Left ventricle myocardium inferior (tissue), 1 donor: ENCODE measurements around the gene NLGN1. TPM values are rescaled to one million over a fixed set of nuclear protein-coding genes. Genes with fewer than 3 reads are reported as not detected.

ENCODE experiments used
- DNase-seq: peaks from one replicate; pipeline ENCODE4 v3.0.0-alpha.2; 2020
- H3K27ac ChIP-seq: fragments of 200-600 bp; replicated peaks from 2 replicates; pipeline ENCODE4 v1.8.0; 2021
- H3K27me3 ChIP-seq: fragments of 200-600 bp; 2 replicates; pipeline ENCODE4 v1.8.0; 2021; ENCODE audit warnings: low read depth
- H3K36me3 ChIP-seq: fragments of 200-600 bp; 2 replicates; pipeline ENCODE4 v1.8.0; 2021
- H3K4me1 ChIP-seq: fragments of 200-600 bp; 2 replicates; pipeline ENCODE4 v1.8.0; 2021
- H3K4me3 ChIP-seq: fragments of 200-600 bp; 2 replicates; pipeline ENCODE4 v1.8.0; 2021; ENCODE audit warnings: mild to moderate bottlenecking, moderate library complexity
- H3K9me3 ChIP-seq: fragments of 200-600 bp; replicated peaks from 2 replicates; pipeline ENCODE4 v1.8.0; 2021
- intact Hi-C: fragments of 100-400 bp; cut with micrococcal nuclease; formaldehyde crosslinking; loops from one replicate; pipeline ENCODE4 v1.11.0; 2022
- total RNA-seq: library from RNA; stranded (reverse); fragmentation: NEBNext Ultra II Directional; extraction: Animal tissue kit (Norgen Biotek cat#: 25700); gene quantifications from one replicate; pipeline ENCODE4 v1.2.1, GENCODE V29; 2021
- TF ChIP-seq, protein P1 (sequence below): fragments of 200-600 bp; IDR thresholded peaks from 2 replicates; pipeline ENCODE4 v1.8.0; 2021; ENCODE audit warnings: antibody characterized with exemption, mild to moderate bottlenecking, borderline replicate concordance
- donor health status: DM: no; HTN: yes; CAD: no; lungs with severe emphysema.

The NLGN1 gene
- total RNA-seq, 1 donor from 2014 or later: 13.7 TPM

DNA sequence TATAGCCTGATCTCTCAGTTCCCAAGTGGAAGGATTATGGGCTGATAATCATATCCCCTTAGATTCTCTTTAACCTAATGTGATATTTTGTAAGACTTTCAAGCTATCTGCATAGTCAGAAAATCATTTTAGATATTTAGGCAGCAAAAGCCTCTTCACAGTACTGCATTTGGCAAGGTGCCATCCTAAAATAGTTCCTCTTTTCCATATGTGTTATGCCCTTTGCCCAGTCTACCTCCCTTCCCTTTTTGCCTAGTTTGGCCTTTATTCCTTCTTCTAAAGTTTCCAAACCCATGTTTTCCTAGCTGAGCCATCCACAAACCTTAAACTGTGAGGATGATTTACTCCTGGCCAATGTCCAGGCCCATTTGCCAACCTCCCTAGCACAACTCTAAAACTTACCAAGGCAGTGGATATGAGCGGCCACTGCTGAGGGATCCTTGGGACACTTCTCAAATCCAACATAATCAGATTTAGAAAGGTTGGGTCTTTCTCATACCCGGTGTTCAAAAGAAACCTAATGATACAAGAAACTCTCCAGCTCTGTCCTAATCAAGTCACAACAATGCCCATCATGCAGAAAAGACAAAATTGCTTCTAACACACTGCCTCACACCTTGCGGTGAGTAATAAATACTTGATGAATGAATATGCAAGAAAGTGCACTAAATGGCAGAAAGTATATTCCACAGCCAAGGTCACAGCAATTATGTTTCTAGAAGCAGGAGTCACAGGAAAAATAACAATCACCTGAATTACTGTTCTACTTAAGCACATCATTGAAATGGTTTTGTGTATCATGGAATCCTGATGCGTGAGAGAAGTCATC is 493.9 kb downstream of the NLGN1 start:
- H3K4me3 ChIP-seq: no peak overlapping the region
- intact Hi-C loops: no loop called here
- H3K9me3 ChIP-seq: no peaks in the 10 kb centered on the region
- no peaks in the 10 kb centered on the region for H3K36me3 ChIP-seq
- DNase-seq: no peak
- no peaks in the 10 kb centered on the region for H3K4me1 ChIP-seq
- no peak overlapping the region for H3K27ac ChIP-seq
- no peaks in the 10 kb centered on the region for H3K27me3 ChIP-seq
- TF ChIP-seq, protein P1, sequence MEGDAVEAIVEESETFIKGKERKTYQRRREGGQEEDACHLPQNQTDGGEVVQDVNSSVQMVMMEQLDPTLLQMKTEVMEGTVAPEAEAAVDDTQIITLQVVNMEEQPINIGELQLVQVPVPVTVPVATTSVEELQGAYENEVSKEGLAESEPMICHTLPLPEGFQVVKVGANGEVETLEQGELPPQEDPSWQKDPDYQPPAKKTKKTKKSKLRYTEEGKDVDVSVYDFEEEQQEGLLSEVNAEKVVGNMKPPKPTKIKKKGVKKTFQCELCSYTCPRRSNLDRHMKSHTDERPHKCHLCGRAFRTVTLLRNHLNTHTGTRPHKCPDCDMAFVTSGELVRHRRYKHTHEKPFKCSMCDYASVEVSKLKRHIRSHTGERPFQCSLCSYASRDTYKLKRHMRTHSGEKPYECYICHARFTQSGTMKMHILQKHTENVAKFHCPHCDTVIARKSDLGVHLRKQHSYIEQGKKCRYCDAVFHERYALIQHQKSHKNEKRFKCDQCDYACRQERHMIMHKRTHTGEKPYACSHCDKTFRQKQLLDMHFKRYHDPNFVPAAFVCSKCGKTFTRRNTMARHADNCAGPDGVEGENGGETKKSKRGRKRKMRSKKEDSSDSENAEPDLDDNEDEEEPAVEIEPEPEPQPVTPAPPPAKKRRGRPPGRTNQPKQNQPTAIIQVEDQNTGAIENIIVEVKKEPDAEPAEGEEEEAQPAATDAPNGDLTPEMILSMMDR: no peak

DNA sequence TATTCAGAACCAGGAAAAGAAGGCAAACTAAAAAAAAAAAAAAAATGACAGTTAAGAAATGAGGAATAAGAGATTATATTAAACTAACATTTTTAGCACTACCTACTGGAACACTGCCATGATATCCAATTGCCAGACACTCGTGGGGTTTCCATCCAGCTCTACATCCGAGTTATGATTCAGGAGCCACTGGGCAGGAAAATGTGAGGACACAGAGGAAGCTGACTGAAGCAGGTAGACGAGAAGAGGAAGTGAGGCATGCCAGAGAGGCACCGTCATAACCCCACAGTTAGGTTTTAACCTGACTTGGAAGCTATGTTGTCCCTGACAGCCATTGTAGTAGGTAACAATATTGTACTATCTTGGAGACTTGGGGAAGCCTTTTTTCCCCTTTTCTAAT is 495.0 kb downstream of the NLGN1 start:
- Histone ChIP-seq H3K27ac (no peak overlapping the region), H3K4me3 (no peak overlapping the region), H3K27me3 (no peaks in the 10 kb centered on the region), H3K4me1 (no peaks in the 10 kb centered on the region), H3K36me3 (no peaks in the 10 kb centered on the region), H3K9me3 (no peaks in the 10 kb centered on the region)
- intact Hi-C loops: no loop called here
- TF ChIP-seq, protein P1: no peak
- no peak for DNase-seq

DNA sequence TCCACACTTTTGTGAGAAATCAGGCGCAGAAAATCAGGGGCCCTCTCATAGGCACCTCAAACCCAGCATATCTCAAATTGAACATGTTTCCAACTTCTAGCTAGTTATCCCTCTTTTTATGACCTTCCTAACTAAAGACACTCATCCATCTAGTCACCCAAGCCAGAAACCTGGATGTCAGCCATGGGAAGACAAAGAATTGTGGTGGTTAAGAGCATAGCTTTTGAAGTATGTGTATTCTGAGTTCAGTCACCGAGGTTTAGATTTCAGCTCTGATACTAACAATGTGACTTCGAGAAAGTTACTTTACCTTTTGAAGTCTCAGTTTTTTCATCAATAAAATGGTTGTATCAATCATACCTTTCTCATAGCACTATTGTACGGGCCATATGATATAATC is 495.5 kb downstream of the NLGN1 start:
- intact Hi-C loops: no loop called here
- TF ChIP-seq, protein P1: no peak
- no peaks in the 10 kb centered on the region for H3K36me3 ChIP-seq

DNA sequence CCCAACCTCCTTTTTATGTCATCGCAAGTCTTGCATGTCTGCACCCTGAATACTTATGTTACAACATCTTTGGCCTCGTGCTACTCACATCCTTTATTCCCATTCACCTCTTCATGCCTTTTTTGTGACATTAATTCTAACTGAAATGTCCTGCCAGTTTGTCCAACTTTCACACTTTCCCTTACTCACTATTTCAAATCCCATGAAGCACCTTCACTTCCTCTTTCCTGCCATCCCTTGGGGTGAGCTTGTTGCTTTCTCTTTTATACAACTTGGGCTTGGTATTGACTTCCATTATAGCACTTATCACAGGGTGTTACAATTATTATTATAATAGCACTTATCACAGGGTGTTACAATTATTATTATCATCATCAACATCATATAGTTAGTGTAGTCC is 496.3 kb downstream of the NLGN1 start:
- TF ChIP-seq, protein P1: no peak
- no peak overlapping the region for H3K27ac ChIP-seq
- H3K36me3 ChIP-seq: no peaks in the 10 kb centered on the region
- no peaks in the 10 kb centered on the region for H3K4me1 ChIP-seq
- intact Hi-C loops: no loop called here
- H3K27me3 ChIP-seq: no peaks in the 10 kb centered on the region
- no peak for DNase-seq
- H3K4me3 ChIP-seq: no peak overlapping the region
- H3K9me3 ChIP-seq: no peaks in the 10 kb centered on the region

More for the DNA sequence above, 495.5 kb downstream of the NLGN1 start:
- Histone ChIP-seq H3K27me3 (no peaks in the 10 kb centered on the region), H3K4me1 (no peaks in the 10 kb centered on the region), H3K9me3 (no peaks in the 10 kb centered on the region), H3K4me3 (no peak overlapping the region), H3K27ac (no peak overlapping the region)
- DNase-seq: no peak

DNA sequence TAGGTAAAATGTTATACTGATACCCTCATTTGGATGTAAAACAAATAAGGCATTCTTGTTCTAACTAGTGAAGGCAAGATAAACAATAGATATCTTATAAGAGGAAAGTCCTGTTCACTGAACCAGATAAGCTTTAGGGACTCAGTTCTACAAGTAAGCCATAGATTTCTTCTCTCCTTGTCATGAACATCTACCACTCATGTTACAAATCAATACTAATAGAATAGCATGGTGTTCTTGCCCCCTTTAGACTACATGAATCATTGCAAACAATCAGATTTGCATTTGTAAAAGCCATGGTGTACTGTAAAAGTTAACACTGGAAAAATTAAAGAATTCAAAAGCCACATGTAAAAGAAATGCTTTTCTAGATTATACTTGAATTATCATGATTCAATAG is 500.1 kb downstream of the NLGN1 start:
- TF ChIP-seq, protein P1: no peak

More for the DNA sequence above, 500.1 kb downstream of the NLGN1 start:
- Histone ChIP-seq H3K4me1 (no peaks in the 10 kb centered on the region), H3K9me3 (no peaks in the 10 kb centered on the region), H3K27me3 (no peaks in the 10 kb centered on the region), H3K36me3 (no peaks in the 10 kb centered on the region), H3K27ac (no peak overlapping the region), H3K4me3 (no peak overlapping the region)
- no peak for DNase-seq
- intact Hi-C loops: no loop called here
